Prostate gland (tissue), 2 donors: ENCODE data around the gene ENOX2. TPM values are rescaled to one million over a fixed set of nuclear protein-coding genes. Genes with fewer than 3 reads are reported as not detected.

Experiments used
- DNase-seq: peaks from one replicate; pipeline ENCODE4 v3.0.0-alpha.2; 2019; ENCODE audit warnings: low spot score
- H3K27ac ChIP-seq, 2 donors: fragments of 200-600 bp; sonication (generic); 2 replicates each; pipeline ENCODE4 v1.5.1; 2017 to 2019
- H3K27me3 ChIP-seq: fragments of 200-600 bp; sonication (generic); replicated peaks from 2 replicates; pipeline ENCODE4 v1.5.1; 2019; ENCODE audit not compliant: insufficient read depth
- H3K36me3 ChIP-seq, 2 donors: fragments of 200-600 bp; sonication (generic); 1 replicate in 1 of 2; 2 replicates in 1 of 2; pipeline versions ENCODE4 v1.5.1 to v1.8.1; 2017 to 2019
- H3K4me1 ChIP-seq: fragments of 200-600 bp; sonication (generic); replicated peaks from 2 replicates; pipeline ENCODE4 v1.5.1; 2019
- H3K4me3 ChIP-seq, 2 donors: fragments of 200-600 bp; sonication (generic); 2 replicates each; pipeline ENCODE4 v1.5.1; 2017 to 2019
- H3K9me3 ChIP-seq: fragments of 200-600 bp; sonication (generic); 2 replicates; pipeline ENCODE4 v1.5.1; 2017
- POLR2A ChIP-seq: fragments of 450-650 bp; IDR thresholded peaks from one replicate; pipeline ENCODE4 v1.6.1; 2016; ENCODE audit warnings: antibody characterized with exemption, mild to moderate bottlenecking
- POLR2AphosphoS5 ChIP-seq: sonication (generic); formaldehyde crosslinking; IDR thresholded peaks from one replicate; pipeline ENCODE4 v1.6.1; 2017; ENCODE audit warnings: antibody characterized with exemption
- WGBS: methylation state at CpG from one replicate; pipeline ENCODE4 v1.1.5; 2018; 5-methylcytosine and 5-hydroxymethylcytosine counted together
- intact Hi-C: fragments of 100-400 bp; cut with DNase I; formaldehyde crosslinking; loops from one replicate; pipeline ENCODE4 v1.14.2; 2022
- total RNA-seq, 2 donors: library from RNA; depleted of rRNA; stranded (reverse); fragments of >200 nt; gene quantifications; one replicate each; pipeline ENCODE4 v1.1.0, GENCODE V29; 2016
- TF ChIP-seq, protein P1 (sequence below), 4 experiments: fragments of 200-600 bp in 2 of 4; fragments of 450-650 bp in 2 of 4; sonication (generic) in 2 of 4; IDR thresholded peaks; 1 replicate in 3 of 4; 2 replicates in 1 of 4; pipeline ENCODE4 v1.5.1; 2016 to 2019; ENCODE audit warnings: antibody characterized with exemption in 4 of 4, mild to moderate bottlenecking in 2 of 4, moderate library complexity in 2 of 4

The ENOX2 gene
- total RNA-seq, 2 donors from 2014 or later: 21.6 to 27.5 TPM

DNA sequence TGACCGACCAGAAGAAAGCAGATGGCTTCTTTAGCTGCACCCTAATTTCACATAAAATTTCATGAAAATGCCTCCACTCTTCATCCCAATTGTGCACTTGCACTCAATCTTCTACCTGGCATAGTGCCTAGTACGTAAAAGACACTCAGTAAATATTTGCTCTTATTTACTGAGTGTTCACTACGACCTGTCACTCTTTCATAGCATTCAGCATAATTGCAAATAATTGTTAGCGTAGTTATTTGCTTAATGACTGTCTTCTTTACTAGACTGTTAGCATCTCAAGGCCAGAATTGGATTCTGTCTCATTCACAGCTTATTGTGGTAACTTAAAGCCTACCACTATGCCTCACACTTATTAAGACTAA, 130.2 kb downstream of the ENOX2 start:
- intact Hi-C loops: no loop called here
- 34% methylated on average over 4 of the region's 4 CpGs for WGBS
- no peaks in the 10 kb centered on the region for H3K4me1 ChIP-seq
- H3K27ac ChIP-seq: no peak overlapping the region
- no peaks in the 10 kb centered on the region for H3K27me3 ChIP-seq
- DNase-seq: no peak
- H3K4me3 ChIP-seq: no peak overlapping the region
- no peaks in the 10 kb centered on the region for H3K9me3 ChIP-seq
- TF ChIP-seq, protein P1, sequence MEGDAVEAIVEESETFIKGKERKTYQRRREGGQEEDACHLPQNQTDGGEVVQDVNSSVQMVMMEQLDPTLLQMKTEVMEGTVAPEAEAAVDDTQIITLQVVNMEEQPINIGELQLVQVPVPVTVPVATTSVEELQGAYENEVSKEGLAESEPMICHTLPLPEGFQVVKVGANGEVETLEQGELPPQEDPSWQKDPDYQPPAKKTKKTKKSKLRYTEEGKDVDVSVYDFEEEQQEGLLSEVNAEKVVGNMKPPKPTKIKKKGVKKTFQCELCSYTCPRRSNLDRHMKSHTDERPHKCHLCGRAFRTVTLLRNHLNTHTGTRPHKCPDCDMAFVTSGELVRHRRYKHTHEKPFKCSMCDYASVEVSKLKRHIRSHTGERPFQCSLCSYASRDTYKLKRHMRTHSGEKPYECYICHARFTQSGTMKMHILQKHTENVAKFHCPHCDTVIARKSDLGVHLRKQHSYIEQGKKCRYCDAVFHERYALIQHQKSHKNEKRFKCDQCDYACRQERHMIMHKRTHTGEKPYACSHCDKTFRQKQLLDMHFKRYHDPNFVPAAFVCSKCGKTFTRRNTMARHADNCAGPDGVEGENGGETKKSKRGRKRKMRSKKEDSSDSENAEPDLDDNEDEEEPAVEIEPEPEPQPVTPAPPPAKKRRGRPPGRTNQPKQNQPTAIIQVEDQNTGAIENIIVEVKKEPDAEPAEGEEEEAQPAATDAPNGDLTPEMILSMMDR (IDR thresholded peaks at IDR 0.05): no peak
- TF ChIP-seq POLR2AphosphoS5 (no peak), POLR2A (no peak)
- H3K36me3 ChIP-seq: no peaks in the 10 kb centered on the region

- Histone ChIP-seq H3K4me3 (no peak overlapping the region), H3K9me3 (no peaks in the 10 kb centered on the region), H3K27ac (no peak overlapping the region), H3K27me3 (no peaks in the 10 kb centered on the region), H3K36me3 (no peaks in the 10 kb centered on the region), H3K4me1 (no peaks in the 10 kb centered on the region)
- 37% methylated on average over 4 of the region's 4 CpGs for WGBS
- TF ChIP-seq POLR2A: no peak
- no peak for TF ChIP-seq POLR2AphosphoS5
- TF ChIP-seq, protein P1 (IDR thresholded peaks at IDR 0.05): no peak
- DNase-seq: peak; percentile 3
- intact Hi-C loops: no loop called here
These were observed 130.8 kb downstream of the ENOX2 start for GRCh38 chrX:130772105-130772775.

- WGBS: 77% methylated on average over 1 of the region's 1 CpG
- DNase-seq: no peak
- no peaks in the 10 kb centered on the region for H3K9me3 ChIP-seq
- H3K36me3 ChIP-seq: no peaks in the 10 kb centered on the region
- no peak overlapping the region for H3K4me3 ChIP-seq
- H3K4me1 ChIP-seq: no peaks in the 10 kb centered on the region
- intact Hi-C loops: no loop called here
- H3K27me3 ChIP-seq: no peaks in the 10 kb centered on the region
- no peak overlapping the region for H3K27ac ChIP-seq
- no peak for TF ChIP-seq POLR2A
- TF ChIP-seq POLR2AphosphoS5: no peak
- TF ChIP-seq, protein P1 (IDR thresholded peaks at IDR 0.05): no peak
These were observed 131.4 kb downstream of the ENOX2 start for GRCh38 chrX:130771648-130772047.

- TF ChIP-seq, protein P1 (IDR thresholded peaks at IDR 0.05): no peak
- no peak for TF ChIP-seq POLR2A
- TF ChIP-seq POLR2AphosphoS5: no peak
- H3K27ac ChIP-seq: no peak overlapping the region
- WGBS: 95% methylated on average over 2 of the region's 2 CpGs
- no peak overlapping the region for H3K4me3 ChIP-seq
- intact Hi-C loops: no loop called here
- H3K9me3 ChIP-seq: no peaks in the 10 kb centered on the region
- H3K36me3 ChIP-seq: no peaks in the 10 kb centered on the region
- no peaks in the 10 kb centered on the region for H3K4me1 ChIP-seq
- no peak for DNase-seq
- H3K27me3 ChIP-seq: no peaks in the 10 kb centered on the region
These were observed 131.8 kb downstream of the ENOX2 start for GRCh38 chrX:130771230-130771629.

DNA sequence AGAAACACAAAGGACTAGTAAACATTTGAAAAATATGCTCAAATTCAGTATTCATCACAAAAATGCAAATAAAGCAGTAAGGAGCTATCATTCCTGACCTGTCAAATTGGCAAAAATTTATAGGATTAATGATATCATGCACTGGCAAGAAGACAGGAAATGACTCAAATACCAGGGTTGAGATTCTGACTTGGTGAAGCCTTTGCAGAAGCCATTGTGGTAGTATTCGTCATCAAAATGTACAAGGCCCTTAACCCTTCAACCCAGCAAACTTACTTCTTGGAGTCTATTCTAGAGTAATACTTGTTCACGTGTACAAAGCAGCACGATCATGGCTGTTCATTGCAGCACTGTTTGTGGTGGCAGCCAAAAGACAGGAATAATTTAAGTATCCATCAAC, 132.4 kb downstream of the ENOX2 start:
- no peak for DNase-seq

More for the DNA sequence above, 132.4 kb downstream of the ENOX2 start:
- Histone ChIP-seq H3K27ac (no peak overlapping the region), H3K4me3 (no peak overlapping the region), H3K36me3 (no peaks in the 10 kb centered on the region), H3K4me1 (no peaks in the 10 kb centered on the region), H3K27me3 (no peaks in the 10 kb centered on the region), H3K9me3 (no peaks in the 10 kb centered on the region)
- TF ChIP-seq POLR2A (no peak), POLR2AphosphoS5 (no peak)
- TF ChIP-seq, protein P1 (IDR thresholded peaks at IDR 0.05): no peak
- WGBS: 89% methylated on average over 3 of the region's 3 CpGs
- intact Hi-C loops: no loop called here
